HG03039 (cell line): ENCODE measurements around the gene PRSS33.

ENCODE experiments used
- ATAC-seq: cut with Tn5 transposase; IDR thresholded peaks from one replicate; pipeline ENCODE4 v1.9.1; 2021; ENCODE audit warnings: mild to moderate bottlenecking, moderate library complexity; ENCODE audit not compliant: unreplicated experiment

Gene PRSS33

GRCh38 chr16:2779151-2779920, 8.0 kb downstream of the PRSS33 start:
- ATAC-seq, result no peak

GRCh38 chr16:2778630-2778958, 8.8 kb downstream of the PRSS33 start:
- no peak for ATAC-seq

- no peak for ATAC-seq
Measured at GRCh38 chr16:2777903-2778629, 9.3 kb downstream of the PRSS33 start.

GRCh38 chr16:2777231-2777902, 10.0 kb downstream of the PRSS33 start, which contains the start of gene ELOB:
Gene ELOB (minus strand): TSS chr16:2777280. CDS start chr16:2777239, 41 bp downstream.
- peak; percentile 58 for ATAC-seq

GRCh38 chr16:2776500-2777139, 10.7 kb downstream of the PRSS33 start:
- ATAC-seq, result peak; percentile 26

- ATAC-seq, result no peak
Measured at GRCh38 chr16:2775765-2776499, 11.4 kb downstream of the PRSS33 start.

GRCh38 chr16:2775131-2775716, 12.1 kb downstream of the PRSS33 start:
- ATAC-seq, result no peak

GRCh38 chr16:2774161-2774891, 13.0 kb downstream of the PRSS33 start:
- no peak for ATAC-seq

GRCh38 chr16:2773188-2773968, 14.0 kb downstream of the PRSS33 start:
- ATAC-seq, result no peak

GRCh38 chr16:2771496-2772402, 15.6 kb downstream of the PRSS33 start:
- no peak for ATAC-seq

- ATAC-seq, result no peak
Measured at GRCh38 chr16:2770057-2770951, 17.1 kb downstream of the PRSS33 start.

GRCh38 chr16:2769675-2770056, 17.7 kb downstream of the PRSS33 start:
- ATAC-seq, result no peak

- no peak for ATAC-seq
Measured at GRCh38 chr16:2769100-2769529, 18.2 kb downstream of the PRSS33 start.

- ATAC-seq, result no peak
Measured at GRCh38 chr16:2768403-2769089, 18.8 kb downstream of the PRSS33 start.

GRCh38 chr16:2767891-2768290, 19.5 kb downstream of the PRSS33 start:
- no peak for ATAC-seq

- no peak for ATAC-seq
Measured at GRCh38 chr16:2767140-2767731, 20.1 kb downstream of the PRSS33 start.
